ENCODE data around the gene CTSO. TPM values are rescaled to one million over a fixed set of nuclear protein-coding genes. Genes with fewer than 3 reads are reported as not detected.

CTSO gene
- total RNA-seq, 1 experiment from 2014 or later: 7.3 TPM

- Mint-ChIP-seq H3K4me1 (ENCODE audit: low read depth, unreplicated experiment) (peaks cover 10% of the 10 kb centered on the region), H3K9me3 (ENCODE audit: low read depth, unreplicated experiment) (peaks cover 3% of the 10 kb centered on the region), H3K27me3 (ENCODE audit: unreplicated experiment) (no peaks in the 10 kb centered on the region), H3K36me3 (ENCODE audit: insufficient read depth, unreplicated experiment) (no peaks in the 10 kb centered on the region), H3K4me3 (ENCODE audit: low read depth, unreplicated experiment) (no peak overlapping the region), H3K27ac (ENCODE audit: unreplicated experiment) (no peak overlapping the region)
- no peak for DNase-seq
- TF ChIP-seq, protein P1, sequence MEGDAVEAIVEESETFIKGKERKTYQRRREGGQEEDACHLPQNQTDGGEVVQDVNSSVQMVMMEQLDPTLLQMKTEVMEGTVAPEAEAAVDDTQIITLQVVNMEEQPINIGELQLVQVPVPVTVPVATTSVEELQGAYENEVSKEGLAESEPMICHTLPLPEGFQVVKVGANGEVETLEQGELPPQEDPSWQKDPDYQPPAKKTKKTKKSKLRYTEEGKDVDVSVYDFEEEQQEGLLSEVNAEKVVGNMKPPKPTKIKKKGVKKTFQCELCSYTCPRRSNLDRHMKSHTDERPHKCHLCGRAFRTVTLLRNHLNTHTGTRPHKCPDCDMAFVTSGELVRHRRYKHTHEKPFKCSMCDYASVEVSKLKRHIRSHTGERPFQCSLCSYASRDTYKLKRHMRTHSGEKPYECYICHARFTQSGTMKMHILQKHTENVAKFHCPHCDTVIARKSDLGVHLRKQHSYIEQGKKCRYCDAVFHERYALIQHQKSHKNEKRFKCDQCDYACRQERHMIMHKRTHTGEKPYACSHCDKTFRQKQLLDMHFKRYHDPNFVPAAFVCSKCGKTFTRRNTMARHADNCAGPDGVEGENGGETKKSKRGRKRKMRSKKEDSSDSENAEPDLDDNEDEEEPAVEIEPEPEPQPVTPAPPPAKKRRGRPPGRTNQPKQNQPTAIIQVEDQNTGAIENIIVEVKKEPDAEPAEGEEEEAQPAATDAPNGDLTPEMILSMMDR (IDR thresholded peaks at IDR 0.05; ENCODE audit: unreplicated experiment): no peak
- CTCF ChIA-PET: no interaction called here
- no TSS peak for BruUV-seq (replicated peaks)
- intact Hi-C loops (cut with micrococcal nuclease; ENCODE audit: unreplicated experiment): no loop called here
These were observed 21.3 kb upstream of the CTSO start for GRCh38 chr4:155974996-155975395.

DNA sequence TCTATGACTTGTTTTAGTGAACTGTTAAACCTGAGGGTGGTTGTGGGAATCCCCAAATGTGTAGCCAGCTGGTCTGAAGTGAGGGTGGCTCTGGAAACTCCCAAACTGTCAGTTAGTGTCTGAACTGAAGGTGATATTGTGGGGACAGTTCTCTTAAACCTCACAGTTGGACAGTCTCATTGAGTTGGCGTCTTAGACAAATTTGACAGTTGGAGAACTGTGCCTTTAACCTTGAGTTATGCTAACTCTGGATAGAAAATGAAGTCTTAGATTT lies 20.7 kb upstream of the CTSO start:
- no peak for DNase-seq
- peaks cover 3% of the 10 kb centered on the region for H3K9me3 Mint-ChIP-seq (ENCODE audit: low read depth, unreplicated experiment)
- BruUV-seq (replicated peaks): no TSS peak
- intact Hi-C loops (cut with micrococcal nuclease; ENCODE audit: unreplicated experiment): no loop called here
- TF ChIP-seq, protein P1 (IDR thresholded peaks at IDR 0.05; ENCODE audit: unreplicated experiment): no peak
- H3K4me3 Mint-ChIP-seq (ENCODE audit: low read depth, unreplicated experiment): no peak overlapping the region
- CTCF ChIA-PET: no interaction called here
- no peaks in the 10 kb centered on the region for H3K36me3 Mint-ChIP-seq (ENCODE audit: insufficient read depth, unreplicated experiment)
- H3K27ac Mint-ChIP-seq (ENCODE audit: unreplicated experiment): no peak overlapping the region
- H3K4me1 Mint-ChIP-seq (ENCODE audit: low read depth, unreplicated experiment): peaks cover 10% of the 10 kb centered on the region
- H3K27me3 Mint-ChIP-seq (ENCODE audit: unreplicated experiment): no peaks in the 10 kb centered on the region

GRCh38 chr4:155973639-155974475 lies 20.2 kb upstream of the CTSO start:
- H3K4me3 Mint-ChIP-seq (ENCODE audit: low read depth, unreplicated experiment): no peak overlapping the region
- H3K27ac Mint-ChIP-seq (ENCODE audit: unreplicated experiment): no peak overlapping the region
- H3K36me3 Mint-ChIP-seq (ENCODE audit: insufficient read depth, unreplicated experiment): no peaks in the 10 kb centered on the region
- TF ChIP-seq, protein P1 (IDR thresholded peaks at IDR 0.05; ENCODE audit: unreplicated experiment): no peak
- H3K27me3 Mint-ChIP-seq (ENCODE audit: unreplicated experiment): no peaks in the 10 kb centered on the region
- no peak for DNase-seq
- peaks cover 3% of the 10 kb centered on the region for H3K9me3 Mint-ChIP-seq (ENCODE audit: low read depth, unreplicated experiment)
- peaks cover 10% of the 10 kb centered on the region for H3K4me1 Mint-ChIP-seq (ENCODE audit: low read depth, unreplicated experiment)
- intact Hi-C loops (cut with micrococcal nuclease; ENCODE audit: unreplicated experiment): no loop called here
- CTCF ChIA-PET: no interaction called here
- no TSS peak for BruUV-seq (replicated peaks)

- intact Hi-C loops (cut with micrococcal nuclease; ENCODE audit: unreplicated experiment): no loop called here
- no peak overlapping the region for H3K27ac Mint-ChIP-seq (ENCODE audit: unreplicated experiment)
- no TSS peak for BruUV-seq (replicated peaks)
These were observed 18.4 kb upstream of the CTSO start for GRCh38 chr4:155972098-155972497.

More at GRCh38 chr4:155972098-155972497, 18.4 kb upstream of the CTSO start:
- peak; percentile 22 for DNase-seq
- Mint-ChIP-seq H3K36me3 (ENCODE audit: insufficient read depth, unreplicated experiment) (no peaks in the 10 kb centered on the region), H3K4me1 (ENCODE audit: low read depth, unreplicated experiment) (peaks cover 10% of the 10 kb centered on the region), H3K9me3 (ENCODE audit: low read depth, unreplicated experiment) (no peaks in the 10 kb centered on the region), H3K4me3 (ENCODE audit: low read depth, unreplicated experiment) (no peak overlapping the region), H3K27me3 (ENCODE audit: unreplicated experiment) (no peaks in the 10 kb centered on the region)
- CTCF ChIA-PET: interaction anchor here (0.7 kb wide), 1 partner anchor 10 kb away, joined by 3 read pairs; no protein-coding TSS in a partner anchor
- TF ChIP-seq, protein P1 (IDR thresholded peaks at IDR 0.05; ENCODE audit: unreplicated experiment): no peak

All from Calu3 (cell line).